Liver (tissue), 9 donors: Measurements from ENCODE around the gene STX12. TPM values are rescaled to one million over a fixed set of nuclear protein-coding genes. Genes with fewer than 3 reads are reported as not detected.

Source experiments
- DNase-seq: peaks from one replicate; pipeline ENCODE4 v3.0.0-alpha.2; 2017; ENCODE audit warnings: low spot score
- H3K27ac ChIP-seq, 2 donors: one replicate each; pipeline ENCODE4 v1.7.0; 2013; ENCODE audit warnings: inconsistent platforms in 2 of 2, low read length in 2 of 2, control low read depth in 1 of 2, low read depth in 1 of 2, mild to moderate bottlenecking in 1 of 2
- H3K27me3 ChIP-seq, 4 donors: one replicate each; pipeline versions ENCODE4 v1.6.1 to v1.7.0; 2013; ENCODE audit warnings: low read length in 3 of 4, inconsistent platforms in 1 of 4, mild to moderate bottlenecking in 1 of 4, moderate library complexity in 1 of 4; ENCODE audit not compliant: control insufficient read depth in 4 of 4, insufficient read depth in 4 of 4
- H3K36me3 ChIP-seq, 4 donors: one replicate each; pipeline versions ENCODE4 v1.6.1 to v1.7.0; 2013; ENCODE audit warnings: low read length in 3 of 4, mild to moderate bottlenecking in 3 of 4, low read depth in 1 of 4, moderate library complexity in 1 of 4; ENCODE audit not compliant: control insufficient read depth in 4 of 4, insufficient read depth in 3 of 4
- H3K4me1 ChIP-seq, 4 donors: one replicate each; pipeline versions ENCODE4 v1.6.1 to v1.7.0; 2013; ENCODE audit warnings: low read length in 3 of 4, mild to moderate bottlenecking in 3 of 4, moderate library complexity in 1 of 4; ENCODE audit not compliant: control insufficient read depth in 4 of 4, insufficient read depth in 4 of 4
- H3K4me3 ChIP-seq, 3 donors: one replicate each; pipeline versions ENCODE4 v1.6.1 to v1.7.0; 2013; ENCODE audit warnings: low read length in 3 of 3, control low read depth in 1 of 3, low read depth in 1 of 3, mild to moderate bottlenecking in 1 of 3
- H3K9ac ChIP-seq, 2 donors: one replicate each; pipeline ENCODE4 v1.7.0; 2013; ENCODE audit warnings: low read length in 2 of 2, mild to moderate bottlenecking in 2 of 2, moderate library complexity in 2 of 2, control low read depth in 1 of 2, low read depth in 1 of 2
- H3K9me3 ChIP-seq, 4 donors: one replicate each; pipeline versions ENCODE4 v1.6.1 to v1.7.0; 2013; ENCODE audit warnings: low read length in 3 of 4; ENCODE audit not compliant: control insufficient read depth in 4 of 4
- CTCF ChIP-seq: fragments of 150-350 bp; IDR thresholded peaks from 2 replicates; pipeline ENCODE4 v1.5.1; 2017; ENCODE audit warnings: improper control_type of control experiment, low read depth, low read length; ENCODE audit not compliant: missing input control
- EGR1 ChIP-seq, 2 donors: IDR thresholded peaks; 2 replicates each; pipeline ENCODE4 v1.6.1; 2016 to 2018; ENCODE audit warnings: antibody characterized with exemption in 2 of 2, low read depth in 2 of 2
- FOXA1 ChIP-seq: IDR thresholded peaks from 2 replicates; pipeline ENCODE4 v1.6.1; 2016; ENCODE audit warnings: antibody characterized with exemption
- FOXA2 ChIP-seq: IDR thresholded peaks from 2 replicates; pipeline ENCODE4 v1.6.1; 2016; ENCODE audit warnings: antibody characterized with exemption
- GABPA ChIP-seq, 2 donors: IDR thresholded peaks in 1 of 2; conservative IDR thresholded peaks in 1 of 2; 2 replicates each; pipeline ENCODE4 v1.6.1; 2016; ENCODE audit warnings: antibody characterized with exemption in 2 of 2, mild to moderate bottlenecking in 1 of 2, moderate library complexity in 1 of 2
- HNF4A ChIP-seq, 2 donors: conservative IDR thresholded peaks; 2 replicates each; pipeline ENCODE4 v1.6.1; 2016; ENCODE audit warnings: antibody characterized with exemption in 2 of 2, mild to moderate bottlenecking in 2 of 2
- HNF4G ChIP-seq: IDR thresholded peaks from 2 replicates; pipeline ENCODE4 v1.6.1; 2016; ENCODE audit warnings: antibody characterized with exemption
- JUND ChIP-seq, 2 donors: IDR thresholded peaks; 2 replicates each; pipeline ENCODE4 v1.6.1; 2016; ENCODE audit warnings: antibody characterized with exemption in 2 of 2
- NR2F2 ChIP-seq: IDR thresholded peaks from 2 replicates; pipeline ENCODE4 v1.6.1; 2016; ENCODE audit warnings: antibody characterized with exemption
- RAD21 ChIP-seq, 2 donors: IDR thresholded peaks; 2 replicates each; pipeline ENCODE4 v1.6.1; 2016; ENCODE audit warnings: antibody characterized with exemption in 2 of 2, mild to moderate bottlenecking in 2 of 2
- REST ChIP-seq: IDR thresholded peaks from 2 replicates; pipeline ENCODE4 v1.6.1; 2016; ENCODE audit warnings: antibody characterized with exemption, mild to moderate bottlenecking
- RXRA ChIP-seq, 2 donors: IDR thresholded peaks; 2 replicates each; pipeline ENCODE4 v1.6.1; 2017 to 2018; ENCODE audit warnings: antibody characterized with exemption in 2 of 2, mild to moderate bottlenecking in 1 of 2
- SP1 ChIP-seq: IDR thresholded peaks from 2 replicates; pipeline ENCODE4 v1.6.1; 2018; ENCODE audit warnings: antibody characterized with exemption, mild to moderate bottlenecking
- TAF1 ChIP-seq: conservative IDR thresholded peaks from 2 replicates; pipeline ENCODE4 v1.6.1; 2016; ENCODE audit warnings: antibody characterized with exemption, mild to moderate bottlenecking
- YY1 ChIP-seq: IDR thresholded peaks from 2 replicates; pipeline ENCODE4 v1.6.1; 2016; ENCODE audit warnings: antibody characterized with exemption, mild to moderate bottlenecking
- ZBTB33 ChIP-seq: IDR thresholded peaks from 2 replicates; pipeline ENCODE4 v1.6.1; 2016; ENCODE audit warnings: antibody characterized with exemption
- WGBS: extraction: QIAGEN DNeasy Blood & Tissue Kit; methylation state at CpG from one replicate; pipeline ENCODE4 v1.1.7; 2013; 5-methylcytosine and 5-hydroxymethylcytosine counted together
- polyA plus RNA-seq, 2 donors: library from polyadenylated mRNA; stranded (reverse) in 1 of 2; unstranded in 1 of 2; fragments of 200-250 nt in 1 of 2; fragments of >200 nt in 1 of 2; fragmentation: Nextera tagmentation in 1 of 2; extraction: Ambion mirVana in 1 of 2; gene quantifications; one replicate each; pipeline versions ENCODE4 v1.2.1 to v1.2.3, GENCODE V29; 2013 to 2015
- total RNA-seq, 2 donors: library from RNA; depleted of rRNA; stranded (reverse); fragments of >200 nt; gene quantifications; one replicate each; pipeline ENCODE4 v1.2.3, GENCODE V29; 2014
- TF ChIP-seq, protein P1 (sequence below): IDR thresholded peaks from 2 replicates; pipeline ENCODE4 v1.6.1; 2016; ENCODE audit warnings: antibody characterized with exemption
- TF ChIP-seq, protein P2 (sequence below): IDR thresholded peaks from 2 replicates; pipeline ENCODE4 v1.6.1; 2016; ENCODE audit warnings: antibody characterized with exemption
- donor health status: healthy.
- donor health status: healthy.
- donor health status: healthy.
- donor health status: healthy.
- donor health status: healthy.

Gene STX12
- total RNA-seq (10 to 100 TPM; 15.6 to 23.3 TPM), polyA plus RNA-seq (10 to 100 TPM; 10.0 to 11.8 TPM)

DNA sequence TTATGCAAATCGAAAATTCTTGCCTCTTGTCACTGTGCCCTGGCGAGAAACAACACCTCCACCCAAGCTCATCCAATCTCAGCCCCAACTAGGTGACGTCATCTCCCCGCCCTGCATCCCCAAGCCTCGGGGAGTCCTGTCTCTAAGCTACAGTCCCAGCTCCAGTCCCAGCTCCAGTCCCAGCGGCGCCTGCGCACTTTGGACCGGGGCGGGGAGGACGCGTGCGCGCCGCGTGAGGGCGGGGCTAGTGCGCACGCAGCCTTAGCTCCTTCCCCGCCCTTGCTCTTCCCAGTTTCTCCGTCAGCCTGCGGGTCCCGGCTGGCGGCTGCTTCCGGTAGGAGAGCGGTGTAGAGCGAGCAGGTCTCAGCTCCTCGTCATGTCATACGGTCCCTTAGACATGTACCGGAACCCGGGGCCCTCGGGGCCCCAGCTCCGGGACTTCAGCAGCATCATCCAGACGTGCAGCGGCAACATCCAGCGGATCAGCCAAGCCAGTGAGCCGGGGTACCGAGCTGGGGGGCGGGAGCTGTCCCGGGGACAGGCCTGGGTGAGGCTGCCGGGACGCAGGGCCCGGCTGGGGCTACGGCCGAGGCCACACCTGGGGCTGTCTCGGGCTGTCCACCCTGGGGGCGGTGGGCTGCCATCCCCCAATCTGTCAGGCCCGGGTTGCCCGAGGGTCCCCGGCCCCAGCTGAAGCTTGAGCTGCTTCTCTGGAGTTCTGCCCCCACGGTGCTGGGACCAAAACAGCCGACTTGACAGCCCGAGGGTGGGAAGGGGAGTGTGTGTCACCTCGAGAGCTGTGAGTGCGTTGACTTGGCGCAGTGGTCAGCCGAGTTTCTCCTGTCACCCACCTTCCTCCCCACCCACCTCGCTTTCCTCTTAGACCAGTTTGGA lies at the start of gene STX12:
Gene STX12 (plus strand): TSS at position 288 of the 894 bp plus-strand sequence. CDS start 89 bp downstream, at position 377.
- no peaks in the 10 kb centered on the region for H3K9me3 ChIP-seq
- TF ChIP-seq FOXA2: no peak
- peak; percentile 68 to 82 for TF ChIP-seq HNF4A (conservative IDR thresholded peaks at IDR 0.05)
- TF ChIP-seq, protein P1, sequence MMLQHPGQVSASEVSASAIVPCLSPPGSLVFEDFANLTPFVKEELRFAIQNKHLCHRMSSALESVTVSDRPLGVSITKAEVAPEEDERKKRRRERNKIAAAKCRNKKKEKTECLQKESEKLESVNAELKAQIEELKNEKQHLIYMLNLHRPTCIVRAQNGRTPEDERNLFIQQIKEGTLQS: peak; percentile 54
- TF ChIP-seq SP1: peak; percentile 80
- TF ChIP-seq, protein P2, sequence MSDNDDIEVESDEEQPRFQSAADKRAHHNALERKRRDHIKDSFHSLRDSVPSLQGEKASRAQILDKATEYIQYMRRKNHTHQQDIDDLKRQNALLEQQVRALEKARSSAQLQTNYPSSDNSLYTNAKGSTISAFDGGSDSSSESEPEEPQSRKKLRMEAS: peak; percentile 44
- peak; percentile 44 to 82 for TF ChIP-seq GABPA (IDR thresholded peaks at IDR 0.05 in 1 of 2, conservative IDR thresholded peaks at IDR 0.05 in 1 of 2)
- no peak for TF ChIP-seq ZBTB33
- TF ChIP-seq CTCF: no peak
- TF ChIP-seq RXRA (IDR thresholded peaks at IDR 0.05): peak in 1 of 2 donors; percentile 4
- peak; percentile 84 for TF ChIP-seq REST
- peak; percentile 57 for TF ChIP-seq YY1
- peak; percentile 97 for TF ChIP-seq JUND (IDR thresholded peaks at IDR 0.05)
- TF ChIP-seq TAF1: peak; percentile 86
- no peak for TF ChIP-seq FOXA1
- TF ChIP-seq NR2F2: no peak
- TF ChIP-seq RAD21 (IDR thresholded peaks at IDR 0.05): peak in 1 of 2 donors; percentile 35
- TF ChIP-seq EGR1 (IDR thresholded peaks at IDR 0.05; ENCODE audit: low read depth in 2 of 2): peak in 1 of 2 donors; percentile 13
- TF ChIP-seq HNF4G: peak; percentile 50
- peak within 1 kb of the TSS; percentile 90 to 96 (median 91) for H3K4me3 ChIP-seq
- DNase-seq: peak; percentile 97
- peaks cover 2 to 12% (median 10%) of the 10 kb centered on the region in 4 donors for H3K4me1 ChIP-seq
- peak within 1 kb of the TSS; percentile 89 to 93 for H3K27ac ChIP-seq
- H3K27me3 ChIP-seq: no peaks in the 10 kb centered on the region
- H3K9ac ChIP-seq: peak within 1 kb of the TSS; percentile 92 to 98
- WGBS: under 1% methylated on average over 58 of the region's 58 CpGs
- no peaks in the 10 kb centered on the region for H3K36me3 ChIP-seq
